HG02943 (cell line): ENCODE results near the gene MLF2.
"Not testable (repeated sequence)": the region's sequence is repeated elsewhere in the genome, so short reads cannot be mapped to it uniquely, and the experiment has no call there.

Source experiments
- ATAC-seq: cut with Tn5 transposase; IDR thresholded peaks from one replicate; pipeline ENCODE4 v1.9.1; 2021; ENCODE audit warnings: mild to moderate bottlenecking, low read depth, moderate library complexity; ENCODE audit not compliant: unreplicated experiment

The MLF2 gene

GRCh38 chr12:6736754-6737153, 16.2 kb downstream of the MLF2 start:
- no peak for ATAC-seq

DNA sequence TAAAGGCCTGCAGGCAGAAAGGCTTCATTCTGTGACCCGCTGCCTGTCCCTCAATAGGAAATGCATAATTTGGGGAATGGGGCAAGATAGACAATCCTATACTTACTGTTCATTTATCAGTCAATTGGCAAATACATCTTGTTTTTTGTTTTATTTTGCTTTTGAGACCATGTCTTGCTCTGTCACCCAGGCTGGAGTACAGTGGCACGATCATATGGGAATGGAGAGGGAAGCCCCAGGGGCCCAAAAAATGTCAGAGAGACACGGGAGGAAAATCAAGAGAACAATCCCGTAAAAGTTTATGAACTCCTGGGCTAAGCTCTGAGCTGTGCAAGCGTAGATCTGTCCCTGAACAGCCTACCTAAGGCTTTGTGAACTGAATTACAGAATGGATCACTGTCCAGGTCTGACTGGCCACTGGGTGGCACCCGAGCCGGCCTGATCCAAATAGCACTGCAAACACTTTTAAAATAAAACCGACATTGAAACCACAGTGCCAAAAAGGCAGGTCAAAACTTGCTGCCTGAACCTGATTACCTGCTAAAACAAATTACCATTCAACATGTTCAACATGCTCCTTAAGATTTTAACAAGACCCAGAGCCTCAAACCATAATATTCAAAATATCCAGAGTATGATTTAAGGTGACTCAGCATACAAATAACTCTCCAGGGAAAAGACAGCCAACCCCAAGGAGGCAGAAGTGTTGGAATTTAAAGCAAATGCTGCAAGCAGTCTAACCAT, 17.3 kb downstream of the MLF2 start:
- ATAC-seq = no peak

- no peak for ATAC-seq
Measured at GRCh38 chr12:6734506-6735387, 18.2 kb downstream of the MLF2 start.

- ATAC-seq = no peak
Measured at GRCh38 chr12:6730169-6730568, 22.8 kb downstream of the MLF2 start.

- no peak for ATAC-seq
Measured at GRCh38 chr12:6729186-6729585, 23.8 kb downstream of the MLF2 start.

DNA sequence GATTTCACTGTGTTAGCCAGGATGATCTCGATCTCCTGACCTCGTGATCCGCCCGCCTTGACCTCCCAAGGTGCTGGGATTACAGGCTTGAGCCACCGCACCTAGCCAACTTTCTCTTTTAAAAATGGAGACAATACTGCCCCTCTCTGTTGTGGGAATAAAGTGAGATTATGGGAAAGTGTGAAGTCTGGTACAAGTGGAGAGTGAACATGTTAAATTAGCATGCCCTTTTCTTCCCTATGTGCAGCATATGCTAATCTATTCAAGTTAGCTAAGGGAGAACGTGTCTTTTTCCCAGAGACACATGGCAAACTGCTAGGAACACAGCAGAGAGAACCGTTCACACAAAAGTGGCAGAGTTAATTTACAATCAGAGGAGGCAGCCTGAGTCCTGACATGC, 27.6 kb downstream of the MLF2 start:
- ATAC-seq = no peak

GRCh38 chr12:6724409-6724797, 28.5 kb downstream of the MLF2 start:
- no peak for ATAC-seq

GRCh38 chr12:6723607-6724408, 29.1 kb downstream of the MLF2 start, which contains the start of gene COPS7A:
Gene COPS7A, plus strand, starts transcription at chr12:6724046. Its CDS starts 611 bp downstream, at chr12:6724657.
- peak; percentile 92 for ATAC-seq

GRCh38 chr12:6722863-6723262, 30.1 kb downstream of the MLF2 start:
- no peak for ATAC-seq

- ATAC-seq = no peak
Measured at GRCh38 chr12:6716874-6717437, 36.0 kb downstream of the MLF2 start.

DNA sequence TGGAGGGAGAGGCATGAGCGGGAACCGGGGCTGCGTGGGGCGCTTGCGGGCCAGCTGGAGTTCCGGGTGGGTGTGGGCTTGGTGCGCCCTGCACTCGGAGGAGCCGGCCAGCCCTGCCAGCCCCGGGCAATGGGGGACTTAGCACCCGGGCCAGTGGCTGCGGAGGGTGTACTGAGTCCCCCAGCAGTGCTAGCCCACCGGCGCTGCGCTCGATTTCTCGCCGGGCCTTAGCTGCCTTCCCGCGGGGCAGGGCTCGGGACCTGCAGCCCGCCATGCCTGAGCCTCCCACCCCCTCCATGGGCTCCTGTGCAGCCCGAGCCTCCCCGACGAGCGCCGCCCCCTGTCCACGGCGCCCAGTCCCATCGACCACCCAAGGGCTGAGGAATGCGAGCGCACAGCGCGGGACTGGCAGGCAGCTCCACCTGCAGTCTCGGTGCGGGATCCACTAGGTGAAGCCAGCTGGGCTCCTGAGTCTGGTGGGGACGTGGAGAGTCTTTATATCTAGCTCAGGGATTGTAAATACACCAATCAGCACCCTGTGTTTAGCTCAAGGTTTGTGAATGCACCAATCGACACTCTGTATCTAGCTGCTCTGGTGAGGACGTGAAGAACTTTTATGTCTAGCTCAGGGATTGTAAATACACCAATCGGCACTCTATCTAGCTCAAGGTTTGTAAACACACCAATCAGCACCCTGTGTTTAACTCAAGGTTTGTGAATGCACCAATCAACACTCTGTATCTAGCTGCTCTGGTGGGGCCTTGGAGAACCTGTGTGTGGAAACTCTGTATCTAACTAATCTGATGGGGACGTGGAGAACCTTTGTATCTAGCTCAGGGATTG, 36.7 kb downstream of the MLF2 start:
- ATAC-seq = not testable (repeated sequence)

- no peak for ATAC-seq
Measured at GRCh38 chr12:6708960-6709394, 44.0 kb downstream of the MLF2 start.

DNA sequence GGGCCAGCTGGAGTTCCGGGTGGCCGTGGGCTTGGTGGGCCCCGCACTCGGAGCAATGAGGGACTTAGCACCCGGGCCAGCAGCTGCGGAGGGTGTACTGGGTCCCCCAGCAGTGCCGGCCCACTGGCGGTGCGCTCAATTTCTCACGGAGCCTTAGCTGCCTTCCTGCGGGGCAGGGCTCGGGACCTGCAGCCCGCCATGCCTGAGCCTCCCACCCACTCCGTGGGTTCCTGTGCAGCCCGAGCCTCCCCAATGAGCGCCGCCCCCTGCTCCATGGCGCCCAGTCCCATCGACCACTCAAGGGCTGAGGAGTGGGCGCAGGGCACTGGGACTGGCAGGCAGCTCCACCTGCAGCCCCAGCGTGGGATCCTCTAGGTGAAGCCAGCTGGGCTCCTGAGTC, 44.6 kb downstream of the MLF2 start:
- not testable (repeated sequence) for ATAC-seq

GRCh38 chr12:6703631-6704030, 49.3 kb downstream of the MLF2 start:
- no peak for ATAC-seq

DNA sequence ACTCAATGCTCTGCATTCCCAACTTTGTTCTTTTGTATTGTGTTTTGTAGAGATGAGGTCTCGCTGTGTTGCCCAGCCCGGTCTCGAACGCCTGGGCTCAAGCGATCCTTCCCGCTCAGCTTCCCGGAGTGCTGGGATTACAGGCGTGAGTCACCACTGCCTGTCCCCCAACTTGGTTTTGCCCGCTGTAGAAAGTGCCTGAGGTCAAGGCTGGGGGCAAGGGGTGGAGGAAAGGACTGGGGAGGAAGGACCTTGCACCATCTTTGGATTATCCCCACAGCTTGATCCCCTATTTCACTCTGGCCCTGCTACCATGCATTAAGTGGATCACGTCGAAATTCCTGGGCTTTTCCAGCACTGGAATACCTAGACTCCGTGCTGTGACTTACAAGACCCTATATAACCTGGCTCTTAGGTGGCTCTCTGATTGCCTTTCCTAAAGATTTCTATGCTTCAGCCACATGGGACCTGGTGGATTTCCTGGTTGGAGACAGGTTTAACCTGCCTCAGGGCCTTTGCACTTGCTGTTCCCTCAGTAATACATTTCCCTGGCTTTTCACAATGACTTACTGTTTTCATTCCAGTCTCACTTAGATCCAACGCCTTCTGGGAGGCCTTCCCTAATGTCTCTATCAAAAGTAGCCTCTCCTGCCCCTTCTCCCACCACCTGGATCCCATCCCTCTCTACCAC, 51.7 kb downstream of the MLF2 start:
- no peak for ATAC-seq

- ATAC-seq = no peak
Measured at GRCh38 chr12:6700646-6701051, 52.3 kb downstream of the MLF2 start, which contains the start of gene PIANP. Gene PIANP, minus strand, starts transcription at chr12:6700815. Its CDS starts 2,754 bp downstream, at chr12:6698061.

GRCh38 chr12:6699989-6700645, 52.8 kb downstream of the MLF2 start:
- ATAC-seq = no peak

- ATAC-seq = no peak
Measured at GRCh38 chr12:6699259-6699988, 53.5 kb downstream of the MLF2 start.
